Measurements from ENCODE around the gene B4GAT1. TPM values are rescaled to one million over a fixed set of nuclear protein-coding genes. Genes with fewer than 3 reads are reported as not detected.
"Not testable (repeated sequence)": the region's sequence is repeated elsewhere in the genome, so short reads cannot be mapped to it uniquely, and the experiment has no call there.

Gene B4GAT1
- total and polyA plus RNA-seq, 9 of the 15 experiments (the other 6 are each of a cell fraction or from before 2014, with no cell fraction given): 0.86 to 9.5 (median 3.8) TPM

- TF ChIP-seq POLR2G (IDR thresholded peaks at IDR 0.05; ENCODE audit: low read depth, low read length) (peak; percentile 60; the same call in 1 of the 2 replicates), POLR2B (IDR thresholded peaks at IDR 0.05; ENCODE audit: low read depth, partially characterized antibody) (peak; percentile 28), JUNB (CRISPR knock-in tag; conservative IDR thresholded peaks at IDR 0.05) (no peak), NR2C2 (CRISPR knock-in tag; IDR thresholded peaks at IDR 0.05) (0 out of 2 replicates have a peak, but pooled peaks have one; percentile 49), NR2C2 (tag; IDR thresholded peaks at IDR 0.05) (peak; percentile 60; the same call in 1 of the 2 replicates), ESRRA (IDR thresholded peaks at IDR 0.05; ENCODE audit: borderline replicate concordance, low read depth) (peak; percentile 98), YY1 (IDR thresholded peaks at IDR 0.05; ENCODE audit: borderline replicate concordance in 1 of 3, control insufficient read depth in 1 of 3, extremely low read depth in 1 of 3, insufficient read depth in 3 of 3, insufficient read length in 1 of 3, insufficient replicate concordance in 2 of 3, low read depth in 1 of 3, low read length in 2 of 3) (peak in 1 of 3 experiments; percentile 30), SPI1 (IDR thresholded peaks at IDR 0.05; ENCODE audit: borderline replicate concordance, low read depth, low read length) (no peak), ZC3H11A (IDR thresholded peaks at IDR 0.05; ENCODE audit: low read depth, low read length) (no peak)
Measured at GRCh38 chr11:66359662-66360087, 12.2 kb upstream of the B4GAT1 start (continued).

- 69% methylated on average over 8 of the region's 8 CpGs for WGBS (ENCODE audit: insufficient coverage, low coverage, missing lambda C conversion rate)
- H3K9me1 ChIP-seq (ENCODE audit: control insufficient read depth, insufficient read depth, low read length); in situ Hi-C loops (cut with MboI); H3K4me3 ChIP-seq; intact Hi-C loops (cut with micrococcal nuclease); BruUV-seq (replicated peaks); DNase-seq (ENCODE audit: extremely low read depth in 1 of 4, low spot score in 3 of 4); H3K36me3 ChIP-seq (ENCODE audit: control insufficient read depth, insufficient read depth, low read length); H3K27me3 ChIP-seq (ENCODE audit: control insufficient read depth in 2 of 2, insufficient read depth in 2 of 2, low read length in 2 of 2); H3K79me2 ChIP-seq (ENCODE audit: control insufficient read depth, insufficient read depth, low read length); H3K9me3 ChIP-seq (replicated peaks; ENCODE audit: control insufficient read depth, insufficient read depth, low read depth, low read length); H4K20me1 ChIP-seq (replicated peaks; ENCODE audit: control insufficient read depth, insufficient read depth, low read length); FAIRE-seq; CTCF ChIA-PET (ENCODE audit: low intra/inter-chr PET ratio); ATAC-seq: not testable (repeated sequence)
- Histone ChIP-seq H3K4me1 (replicated peaks in 1 of 2; ENCODE audit: control insufficient read depth in 2 of 2, insufficient read depth in 2 of 2, low read length in 2 of 2) (peaks cover 15 to 29% of the 10 kb centered on the region in 2 experiments), H3K9ac (ENCODE audit: insufficient read depth in 1 of 2, low read depth in 2 of 2, low read length in 2 of 2) (0 out of 4 replicates have a peak overlapping the region, but pooled peaks of 1 of the 2 experiments have one; percentile 33), H3K4me2 (ENCODE audit: insufficient read depth, low read length) (peak overlapping the region; percentile 31; the same call in 1 of the 2 replicates), H2AFZ (ENCODE audit: low read depth, low read length) (peak overlapping the region; percentile 87), H3K27ac (ENCODE audit: extremely low read depth, low read depth, low read length) (0 out of 3 replicates have a peak overlapping the region, but pooled peaks have one; percentile 21)
- POLR2A ChIA-PET: interaction anchor here (1.0 to 3.0 kb wide), 5 partner anchors 9 to 23 kb away, joined by 3 to 16 read pairs (median 5); no protein-coding TSS in a partner anchor
- 0 out of 4 replicates have a peak, but pooled peaks of 1 of the 2 experiments have one; percentile 53 for TF ChIP-seq MLLT1 (IDR thresholded peaks at IDR 0.05)
Measured at GRCh38 chr11:66350560-66351235, 3.3 kb upstream of the B4GAT1 start.
